Measurements from ENCODE around the gene TRAK1.
A peak's percentile ranks its signal among the peaks of the same experiment; 100 is the strongest.

TRAK1 gene

GRCh38 chr3:42123824-42124658 lies 32.9 kb downstream of the TRAK1 start:
- no peak for DNase-seq (ENCODE audit: low spot score)

GRCh38 chr3:42127226-42127625 lies 36.1 kb downstream of the TRAK1 start:
- no peak for DNase-seq (ENCODE audit: low spot score)

DNA sequence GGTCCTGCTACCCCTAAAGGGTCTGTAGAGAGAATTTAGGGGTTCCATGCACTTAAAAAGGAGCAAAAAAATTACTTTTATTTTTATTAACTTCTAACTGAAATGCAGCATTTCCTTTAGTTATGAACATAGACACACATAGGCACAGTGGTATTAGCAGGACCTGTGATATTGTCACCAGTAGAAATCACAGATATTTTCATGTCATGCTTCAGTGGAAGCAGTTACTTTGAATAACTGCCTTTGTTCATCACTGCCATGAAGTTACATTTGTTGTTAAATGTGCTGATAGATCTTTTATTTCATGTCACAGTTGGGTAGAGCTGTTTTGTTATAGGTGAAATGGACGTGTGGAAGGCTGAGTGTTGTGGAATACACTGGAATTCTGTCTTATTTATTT lies 37.4 kb downstream of the TRAK1 start:
- DNase-seq (ENCODE audit: low spot score) = no peak

DNA sequence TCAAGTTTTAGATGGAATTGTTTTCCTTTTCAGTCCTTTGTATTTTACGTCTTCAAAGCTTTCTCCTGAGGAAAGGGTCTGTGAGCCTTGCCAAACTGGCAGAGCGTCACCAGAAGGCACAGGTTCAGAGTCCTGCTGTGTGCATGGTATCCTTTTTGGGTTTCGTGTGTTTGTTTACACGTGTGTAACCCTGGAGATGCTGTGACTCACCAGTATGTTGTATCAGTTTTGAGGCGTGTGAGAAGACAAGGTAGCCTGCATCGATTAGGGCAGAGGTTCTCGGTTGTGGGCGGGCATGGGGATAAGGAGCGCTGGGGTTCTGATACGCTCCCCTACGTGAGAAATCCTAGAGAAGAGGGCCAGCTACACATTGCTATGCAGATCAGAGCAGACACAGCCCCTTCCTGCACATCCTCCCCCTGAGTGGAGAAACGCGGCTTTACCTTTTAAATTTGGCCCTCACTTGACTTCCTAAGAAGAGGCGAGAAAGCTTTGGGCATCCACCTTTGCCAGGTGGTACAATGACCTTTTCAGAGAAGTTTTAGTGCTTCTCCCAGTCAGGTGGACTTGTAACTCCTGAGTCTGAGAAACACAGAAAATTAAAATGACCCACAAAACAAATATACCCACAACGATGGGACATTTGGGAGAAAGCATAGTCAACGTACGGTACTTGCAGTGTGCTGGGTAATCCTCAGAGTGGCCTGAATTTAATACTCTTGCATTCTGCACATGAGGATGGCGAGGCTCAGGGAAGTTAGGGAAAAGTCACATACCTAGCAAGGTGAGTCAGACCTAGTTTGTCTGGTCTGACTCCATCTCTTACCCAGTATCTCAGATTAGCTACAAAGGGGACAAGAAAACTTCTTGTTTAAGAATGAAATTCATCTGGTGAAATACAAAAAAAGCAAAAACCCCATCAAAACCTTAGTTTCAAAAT lies 38.1 kb downstream of the TRAK1 start:
- DNase-seq (ENCODE audit: low spot score) = no peak

DNA sequence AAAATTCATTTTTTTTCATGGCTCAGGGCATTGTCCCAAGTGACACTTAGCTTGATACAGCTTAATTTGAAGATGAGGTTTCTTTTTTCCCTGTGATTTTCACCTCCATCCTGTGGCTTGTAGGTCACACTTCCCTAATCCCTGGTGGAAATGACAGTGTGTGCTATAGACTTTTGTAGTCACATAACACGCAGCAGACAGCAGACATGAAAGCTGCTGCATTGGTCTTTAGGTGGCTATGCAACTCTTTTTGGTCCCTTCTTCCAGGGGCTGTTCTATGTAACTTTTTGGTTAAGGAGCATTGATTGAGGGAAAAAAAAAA lies 38.8 kb downstream of the TRAK1 start:
- no peak for DNase-seq (ENCODE audit: low spot score)

DNA sequence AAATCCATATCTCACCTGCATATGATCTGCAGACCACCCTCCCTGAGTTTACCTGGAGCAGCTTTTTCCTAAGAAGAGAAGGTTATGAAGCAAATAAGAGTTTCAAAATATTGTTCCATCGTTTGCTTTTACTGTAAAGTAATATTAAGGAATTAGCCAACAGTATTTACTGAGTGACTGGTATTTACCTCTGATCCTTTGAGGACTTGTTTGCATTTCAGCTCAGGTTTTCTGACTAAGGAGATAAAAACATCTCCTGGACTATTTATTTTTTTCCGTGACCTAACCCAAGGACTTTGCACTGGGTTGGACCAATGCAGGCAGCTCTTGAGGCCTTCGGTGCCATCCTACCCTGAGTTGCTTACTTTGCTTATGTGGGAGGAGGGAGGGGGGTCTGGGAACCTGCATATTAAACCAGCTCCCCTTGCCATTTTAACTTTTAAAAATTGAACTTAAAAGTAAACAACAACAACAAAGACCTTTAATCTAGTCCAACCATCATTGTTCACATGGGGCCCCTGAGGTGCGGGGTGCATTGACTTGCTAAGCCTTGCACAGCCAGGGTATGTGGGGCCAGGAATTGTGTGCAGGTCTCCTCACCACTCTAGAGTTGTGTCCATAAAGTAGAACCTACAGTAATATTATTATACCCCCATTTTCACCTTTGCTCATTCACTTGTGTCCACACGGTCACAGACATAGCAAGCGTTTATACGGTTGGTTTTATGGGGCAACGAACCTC lies 39.3 kb downstream of the TRAK1 start:
- DNase-seq (ENCODE audit: low spot score) = no peak

DNA sequence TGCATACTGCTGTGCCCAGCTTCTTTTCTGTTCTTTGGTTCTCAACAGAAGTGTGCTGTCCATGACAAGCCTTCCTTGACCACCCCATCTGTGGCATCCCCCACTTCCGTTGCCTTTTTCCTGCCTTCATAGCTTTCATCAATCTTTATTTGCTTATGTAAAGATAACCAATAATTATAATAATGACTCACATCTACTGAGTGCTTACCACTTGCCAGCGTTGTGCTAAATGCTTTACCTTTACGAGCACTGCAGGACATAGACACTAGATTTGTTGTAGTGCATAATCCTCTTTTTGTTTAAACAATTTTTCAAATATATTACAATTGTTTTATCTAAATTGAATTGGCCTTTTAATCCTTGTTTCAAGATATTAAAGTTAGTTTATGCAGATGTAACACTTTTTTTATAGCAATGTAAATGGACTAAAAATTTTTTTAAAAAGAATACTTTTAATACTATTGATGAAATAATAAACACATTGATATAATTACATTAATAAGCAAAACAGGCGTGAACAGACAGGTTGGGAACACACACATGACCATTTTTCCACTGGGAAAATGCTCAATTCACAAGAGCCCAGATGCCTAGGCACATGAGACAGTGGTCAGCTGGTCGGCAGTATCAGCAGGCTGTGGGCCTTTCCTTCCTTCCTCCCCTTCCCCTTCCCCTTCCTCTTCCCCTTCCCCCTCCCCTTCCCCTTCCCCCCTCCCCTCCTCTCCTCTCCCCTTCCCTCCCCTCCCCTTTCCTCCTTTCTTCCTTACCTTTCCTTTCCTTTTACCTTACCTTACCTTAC lies 42.5 kb downstream of the TRAK1 start:
- no peak for DNase-seq (ENCODE audit: low spot score)

DNA sequence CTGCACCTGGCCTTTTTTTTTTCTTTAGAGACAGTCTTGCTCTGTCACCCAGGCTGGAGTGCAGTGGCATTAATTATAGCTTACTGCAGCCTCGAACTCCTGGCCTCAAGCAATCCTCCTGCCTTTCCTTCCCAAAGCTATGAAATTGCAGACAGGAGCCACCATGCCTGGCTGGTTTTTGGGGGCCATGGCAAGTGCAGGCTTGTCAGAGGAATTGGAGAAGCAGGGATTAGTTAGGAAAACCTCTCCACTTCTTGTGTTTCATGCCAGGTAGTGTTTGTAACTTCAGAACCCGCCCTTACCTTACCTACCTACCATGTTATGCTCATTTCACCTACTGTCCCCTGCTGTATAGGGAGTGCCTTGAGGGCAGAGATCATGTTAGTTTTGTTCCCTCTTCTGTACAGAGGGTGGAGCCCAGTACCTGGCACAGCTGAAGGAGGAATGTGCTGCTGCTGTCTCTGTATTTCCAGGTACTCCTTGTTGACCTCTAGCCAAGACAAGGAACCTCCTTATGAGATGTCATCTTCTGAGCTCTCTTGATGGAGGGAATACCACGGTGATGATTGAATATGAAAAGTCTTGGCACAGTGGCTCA lies 43.8 kb downstream of the TRAK1 start:
- DNase-seq (ENCODE audit: low spot score) = no peak

GRCh38 chr3:42139621-42140453 lies 48.7 kb downstream of the TRAK1 start:
- DNase-seq (ENCODE audit: low spot score) = no peak

GRCh38 chr3:42140665-42141203 lies 49.6 kb downstream of the TRAK1 start:
- DNase-seq (ENCODE audit: low spot score) = no peak

- no peak for DNase-seq (ENCODE audit: low spot score)
Measured at GRCh38 chr3:42143440-42143839, 52.3 kb downstream of the TRAK1 start.

- DNase-seq (ENCODE audit: low spot score) = no peak
Measured at GRCh38 chr3:42144209-42144608, 53.1 kb downstream of the TRAK1 start.

- DNase-seq (ENCODE audit: low spot score) = no peak
Measured at GRCh38 chr3:42148086-42148848, 57.1 kb downstream of the TRAK1 start.

DNA sequence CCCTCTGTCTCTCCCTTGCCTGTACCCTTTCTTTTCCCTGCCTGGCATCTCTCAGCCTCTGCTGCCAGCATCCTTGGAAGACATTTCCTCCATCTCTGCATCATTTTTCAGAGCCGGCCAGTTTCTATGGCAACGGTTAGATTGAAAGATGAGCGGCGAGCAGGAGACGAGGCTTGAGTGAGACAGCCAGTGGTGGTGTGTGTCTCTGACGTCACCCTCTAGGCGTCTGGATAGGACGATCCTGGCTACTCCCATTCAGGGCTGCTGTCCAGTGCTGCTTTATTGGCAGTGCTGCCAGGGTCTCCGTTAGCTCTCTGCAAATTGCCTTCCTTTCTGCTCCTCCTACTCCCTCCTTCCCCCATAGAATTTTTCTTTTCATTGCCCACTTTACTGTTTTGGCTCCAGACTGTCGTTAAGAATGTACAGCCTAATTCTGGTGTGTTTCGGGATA lies 57.9 kb downstream of the TRAK1 start:
- DNase-seq (ENCODE audit: low spot score) = peak; percentile 44

- no peak for DNase-seq (ENCODE audit: low spot score)
Measured at GRCh38 chr3:42149532-42149931, 58.4 kb downstream of the TRAK1 start.

GRCh38 chr3:42149975-42150374 lies 58.8 kb downstream of the TRAK1 start:
- DNase-seq (ENCODE audit: low spot score) = no peak

DNA sequence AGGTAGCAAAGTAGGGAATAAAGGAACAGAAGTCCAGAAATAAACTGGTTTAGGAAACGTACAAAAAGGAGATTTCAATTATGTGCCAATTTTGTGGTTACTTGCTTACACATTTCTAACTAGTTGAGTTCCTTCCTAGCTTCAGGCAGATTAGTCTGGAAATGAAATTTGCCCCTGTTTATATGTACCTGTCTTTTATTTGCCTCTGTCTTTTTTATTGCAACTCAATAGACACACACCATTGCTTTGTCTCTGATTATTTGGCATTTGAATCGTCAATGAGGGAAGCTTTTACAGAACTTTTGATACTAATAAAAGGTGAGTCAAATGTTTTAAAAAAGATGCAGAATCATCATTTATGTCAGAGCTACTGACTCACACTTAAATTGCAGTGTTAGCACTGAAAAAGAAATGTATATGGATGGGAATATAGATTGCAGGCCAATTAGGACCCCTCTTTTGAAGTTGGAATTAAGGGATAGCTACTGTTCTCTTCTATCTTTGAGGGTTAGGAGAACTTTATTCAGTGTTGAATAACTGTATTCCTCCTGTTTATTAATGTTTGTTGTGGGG lies 60.5 kb downstream of the TRAK1 start:
- no peak for DNase-seq (ENCODE audit: low spot score)

DNA sequence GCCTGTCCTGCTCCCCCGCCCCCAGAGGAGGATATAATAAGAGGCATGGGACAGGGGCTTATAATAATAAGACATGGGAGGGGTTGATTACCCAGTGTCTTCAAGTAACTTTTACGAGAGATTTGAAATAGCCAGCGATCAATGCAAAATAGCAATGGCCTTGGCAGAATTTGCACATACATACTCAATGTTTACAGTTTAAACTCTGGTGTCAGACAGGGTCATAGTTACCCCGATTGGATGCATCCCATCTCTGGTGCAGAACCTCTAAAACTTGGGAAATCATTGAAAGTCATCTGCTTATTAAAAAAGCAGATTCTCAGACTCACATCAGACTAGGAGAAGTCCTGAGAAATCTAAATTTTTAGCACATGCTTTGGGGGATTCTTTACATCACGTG lies 61.0 kb downstream of the TRAK1 start:
- DNase-seq (ENCODE audit: low spot score) = no peak

DNA sequence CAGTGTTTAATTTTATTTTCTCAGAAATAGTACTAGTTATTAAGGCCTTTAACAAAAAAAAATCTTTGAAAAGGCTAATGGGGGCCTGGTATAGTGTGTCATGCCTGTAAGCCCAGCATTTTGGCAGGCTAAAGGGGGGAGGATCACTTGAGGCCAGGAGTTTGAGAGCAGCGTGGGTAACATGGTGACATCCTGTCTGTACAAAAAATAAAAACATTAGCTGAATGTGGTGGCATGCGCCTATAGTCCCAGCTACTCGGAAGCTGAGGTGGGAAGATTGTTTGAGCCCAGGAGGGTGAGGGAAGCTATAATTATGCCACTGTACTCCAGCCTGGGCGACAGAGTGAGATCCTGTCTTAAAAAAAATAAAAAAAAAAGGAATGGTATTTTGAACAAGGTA lies 61.9 kb downstream of the TRAK1 start:
- DNase-seq (ENCODE audit: low spot score) = no peak
